ENCODE data around the gene PRXL2C.
A peak's percentile ranks its signal among the peaks of the same experiment; 100 is the strongest.

PRXL2C gene

GRCh38 chr9:96619491-96620180 is 35.5 kb downstream of the PRXL2C start, which contains the start of gene CDC14B:
CDC14B (minus strand) TSS chr9:96619843; CDS start chr9:96619378, 465 bp downstream.
- TF ChIP-seq GATA3 (IDR thresholded peaks at IDR 0.05; ENCODE audit: low read depth, low read length) (no peak), GATA2 (IDR thresholded peaks at IDR 0.05; ENCODE audit: low read depth, low read length) (no peak)

GRCh38 chr9:96619124-96619465 is 36.0 kb downstream of the PRXL2C start:
- no peak for TF ChIP-seq GATA2 (IDR thresholded peaks at IDR 0.05; ENCODE audit: low read depth, low read length)

GRCh38 chr9:96618209-96619123 is 36.7 kb downstream of the PRXL2C start:
- TF ChIP-seq GATA3 (IDR thresholded peaks at IDR 0.05; ENCODE audit: low read depth, low read length) (no peak), GATA2 (IDR thresholded peaks at IDR 0.05; ENCODE audit: low read depth, low read length) (no peak)

GRCh38 chr9:96617439-96618185 is 37.5 kb downstream of the PRXL2C start:
- TF ChIP-seq GATA2 (IDR thresholded peaks at IDR 0.05; ENCODE audit: low read depth, low read length) = no peak
- no peak for TF ChIP-seq GATA3 (IDR thresholded peaks at IDR 0.05; ENCODE audit: low read depth, low read length)

GRCh38 chr9:96616817-96617438 is 38.2 kb downstream of the PRXL2C start:
- TF ChIP-seq GATA2 (IDR thresholded peaks at IDR 0.05; ENCODE audit: low read depth, low read length) (no peak), GATA3 (IDR thresholded peaks at IDR 0.05; ENCODE audit: low read depth, low read length) (no peak)

- no peak for TF ChIP-seq GATA2 (IDR thresholded peaks at IDR 0.05; ENCODE audit: low read depth, low read length)
- TF ChIP-seq GATA3 (IDR thresholded peaks at IDR 0.05; ENCODE audit: low read depth, low read length) = no peak
Measured at GRCh38 chr9:96615411-96615810, 39.7 kb downstream of the PRXL2C start.

GRCh38 chr9:96612966-96613589 is 42.0 kb downstream of the PRXL2C start:
- no peak for TF ChIP-seq GATA3 (IDR thresholded peaks at IDR 0.05; ENCODE audit: low read depth, low read length)
- TF ChIP-seq GATA2 (IDR thresholded peaks at IDR 0.05; ENCODE audit: low read depth, low read length) = no peak

- no peak for TF ChIP-seq GATA3 (IDR thresholded peaks at IDR 0.05; ENCODE audit: low read depth, low read length)
- no peak for TF ChIP-seq GATA2 (IDR thresholded peaks at IDR 0.05; ENCODE audit: low read depth, low read length)
Measured at GRCh38 chr9:96612105-96612965, 42.8 kb downstream of the PRXL2C start.

GRCh38 chr9:96611302-96611701 is 43.8 kb downstream of the PRXL2C start:
- no peak for TF ChIP-seq GATA3 (IDR thresholded peaks at IDR 0.05; ENCODE audit: low read depth, low read length)
- no peak for TF ChIP-seq GATA2 (IDR thresholded peaks at IDR 0.05; ENCODE audit: low read depth, low read length)

GRCh38 chr9:96609732-96610131 is 45.4 kb downstream of the PRXL2C start:
- no peak for TF ChIP-seq GATA3 (IDR thresholded peaks at IDR 0.05; ENCODE audit: low read depth, low read length)
- TF ChIP-seq GATA2 (IDR thresholded peaks at IDR 0.05; ENCODE audit: low read depth, low read length) = no peak

- TF ChIP-seq GATA3 (IDR thresholded peaks at IDR 0.05; ENCODE audit: low read depth, low read length) (no peak), GATA2 (IDR thresholded peaks at IDR 0.05; ENCODE audit: low read depth, low read length) (peak; percentile 76)
Measured at GRCh38 chr9:96607971-96608370, 47.1 kb downstream of the PRXL2C start.

- TF ChIP-seq GATA3 (IDR thresholded peaks at IDR 0.05; ENCODE audit: low read depth, low read length) (no peak), GATA2 (IDR thresholded peaks at IDR 0.05; ENCODE audit: low read depth, low read length) (no peak)
Measured at GRCh38 chr9:96605328-96605727, 49.8 kb downstream of the PRXL2C start.

GRCh38 chr9:96604004-96604319 is 51.2 kb downstream of the PRXL2C start:
- TF ChIP-seq GATA2 (IDR thresholded peaks at IDR 0.05; ENCODE audit: low read depth, low read length) (no peak), GATA3 (IDR thresholded peaks at IDR 0.05; ENCODE audit: low read depth, low read length) (no peak)
